Measurements from ENCODE around the gene MBD3L2B. TPM values are rescaled to one million over a fixed set of nuclear protein-coding genes. Genes with fewer than 3 reads are reported as not detected.

MBD3L2B gene
- total and polyA plus RNA-seq, 9 of the 15 experiments (the other 6 are each of a cell fraction or from before 2014, with no cell fraction given) = not detected

- Histone ChIP-seq H3K9me1 (ENCODE audit: control insufficient read depth, insufficient read depth, low read length) (no peaks in the 10 kb centered on the region), H4K20me1 (replicated peaks; ENCODE audit: control insufficient read depth, insufficient read depth, low read length) (no peaks in the 10 kb centered on the region), H3K36me3 (ENCODE audit: control insufficient read depth, insufficient read depth, low read length) (no peaks in the 10 kb centered on the region), H3K27me3 (ENCODE audit: control insufficient read depth in 2 of 2, insufficient read depth in 2 of 2, low read length in 2 of 2) (no peaks in the 10 kb centered on the region; a peak in 1 of 5 replicates), H3K9ac (ENCODE audit: insufficient read depth in 1 of 2, low read depth in 2 of 2, low read length in 2 of 2) (no peak overlapping the region), H3K4me3 (no peak overlapping the region), H3K9me3 (replicated peaks; ENCODE audit: control insufficient read depth, insufficient read depth, low read depth, low read length) (no peaks in the 10 kb centered on the region), H3K79me2 (ENCODE audit: control insufficient read depth, insufficient read depth, low read length) (no peaks in the 10 kb centered on the region), H2AFZ (ENCODE audit: low read depth, low read length) (no peak overlapping the region), H3K4me1 (replicated peaks in 1 of 2; ENCODE audit: control insufficient read depth in 2 of 2, insufficient read depth in 2 of 2, low read length in 2 of 2) (no peaks in the 10 kb centered on the region), H3K4me2 (ENCODE audit: insufficient read depth, low read length) (no peak overlapping the region), H3K27ac (ENCODE audit: extremely low read depth, low read depth, low read length) (no peak overlapping the region)
- intact Hi-C loops (cut with micrococcal nuclease) (no loop called here), in situ Hi-C loops (cut with MboI) (no loop called here)
- no peak for FAIRE-seq
- ChIA-PET CTCF (ENCODE audit: low intra/inter-chr PET ratio) (no interaction called here), POLR2A (no interaction called here)
- no TSS peak for BruUV-seq (replicated peaks)
- no peak for ATAC-seq
- TF ChIP-seq BMI1 (IDR thresholded peaks at IDR 0.05; ENCODE audit: low read length) = no peak
- no peak for TF ChIP-seq SNIP1 (IDR thresholded peaks at IDR 0.05; ENCODE audit: low read depth)
- no peak for DNase-seq (ENCODE audit: extremely low read depth in 1 of 4, low spot score in 3 of 4)
- 0% methylated on average over 1 of the region's 1 CpG for WGBS (ENCODE audit: insufficient coverage, low coverage, missing lambda C conversion rate)
These were observed 20.4 kb downstream of the MBD3L2B start for GRCh38 chr19:7000816-7001215.

DNA sequence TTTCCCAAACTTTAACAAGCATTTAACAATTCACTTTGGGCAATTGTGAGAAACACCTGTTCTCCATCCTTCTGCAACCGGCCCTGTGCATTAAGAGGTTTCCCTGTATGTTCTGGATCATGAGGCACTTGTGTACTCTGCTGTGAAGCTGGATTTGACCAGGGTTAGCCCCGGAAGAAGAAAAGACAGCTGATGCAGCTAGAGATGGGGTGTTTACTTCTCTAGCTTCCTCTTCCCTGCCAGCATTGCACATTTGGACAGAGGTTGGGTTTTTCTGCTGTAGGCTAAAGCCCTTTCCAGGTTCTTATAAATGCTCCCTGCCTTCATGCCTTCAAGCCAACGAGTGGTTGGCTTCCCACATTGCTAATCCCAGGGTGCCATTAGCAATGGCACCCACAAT lies 20.9 kb downstream of the MBD3L2B start:
- DNase-seq (ENCODE audit: extremely low read depth in 1 of 4, low spot score in 3 of 4) (no peak), FAIRE-seq (no peak), ATAC-seq (no peak)
- no peak overlapping the region for H2AFZ ChIP-seq (ENCODE audit: low read depth, low read length)
- ChIA-PET CTCF (ENCODE audit: low intra/inter-chr PET ratio) (no interaction called here), POLR2A (no interaction called here)
- no peak overlapping the region for H3K4me2 ChIP-seq (ENCODE audit: insufficient read depth, low read length)
- no peaks in the 10 kb centered on the region for H3K9me1 ChIP-seq (ENCODE audit: control insufficient read depth, insufficient read depth, low read length)
- no peaks in the 10 kb centered on the region for H3K79me2 ChIP-seq (ENCODE audit: control insufficient read depth, insufficient read depth, low read length)
- 0% methylated on average over 3 of the region's 3 CpGs for WGBS (ENCODE audit: insufficient coverage, low coverage, missing lambda C conversion rate)
- intact Hi-C loops (cut with micrococcal nuclease) (no loop called here), in situ Hi-C loops (cut with MboI) (no loop called here)
- peaks cover 2% of the 10 kb centered on the region; the same call in 1 of the 2 replicates for H3K9me3 ChIP-seq (replicated peaks; ENCODE audit: control insufficient read depth, insufficient read depth, low read depth, low read length)
- no peak overlapping the region for H3K27ac ChIP-seq (ENCODE audit: extremely low read depth, low read depth, low read length)
- no peaks in the 10 kb centered on the region for H3K4me1 ChIP-seq (replicated peaks in 1 of 2; ENCODE audit: control insufficient read depth in 2 of 2, insufficient read depth in 2 of 2, low read length in 2 of 2)
- H3K36me3 ChIP-seq (ENCODE audit: control insufficient read depth, insufficient read depth, low read length) = no peaks in the 10 kb centered on the region
- H3K9ac ChIP-seq (ENCODE audit: insufficient read depth in 1 of 2, low read depth in 2 of 2, low read length in 2 of 2) = no peak overlapping the region
- BruUV-seq (replicated peaks) = no TSS peak
- H3K4me3 ChIP-seq = no peak overlapping the region
- no peaks in the 10 kb centered on the region; a peak in 2 of 5 replicates for H3K27me3 ChIP-seq (ENCODE audit: control insufficient read depth in 2 of 2, insufficient read depth in 2 of 2, low read length in 2 of 2)
- TF ChIP-seq NFIX (CRISPR knock-in tag; IDR thresholded peaks at IDR 0.05; ENCODE audit: low read depth) = no peak
- TF ChIP-seq KAT2B (IDR thresholded peaks at IDR 0.05; ENCODE audit: low read depth, low read length) = no peak
- TF ChIP-seq CBX1 (IDR thresholded peaks at IDR 0.05; ENCODE audit: low read depth) = no peak
- TF ChIP-seq SMAD1 (IDR thresholded peaks at IDR 0.05; ENCODE audit: low read depth, low read length, partially characterized antibody) = no peak
- TF ChIP-seq PRPF4 (IDR thresholded peaks at IDR 0.05; ENCODE audit: insufficient read depth, low read depth, low read length, poor library complexity, severe bottlenecking) = no peak
- no peak for TF ChIP-seq ARID2 (IDR thresholded peaks at IDR 0.05)
- TF ChIP-seq XRCC3 (IDR thresholded peaks at IDR 0.05) = no peak
- H4K20me1 ChIP-seq (replicated peaks; ENCODE audit: control insufficient read depth, insufficient read depth, low read length) = no peaks in the 10 kb centered on the region
